Vagina (tissue), 2 donors: Measurements from ENCODE around the gene MYO3B.

Experiments
- CTCF ChIP-seq, 3 experiments: fragments of 450-650 bp in 2 of 3; fragments of 200-600 bp in 1 of 3; sonication (generic) in 1 of 3; IDR thresholded peaks; one replicate each; pipeline ENCODE4 v1.5.1; 2017 to 2019; ENCODE audit warnings: antibody characterized with exemption in 3 of 3, mild to moderate bottlenecking in 2 of 3, moderate library complexity in 2 of 3
- POLR2A ChIP-seq, 2 donors: fragments of 450-650 bp; IDR thresholded peaks; one replicate each; pipeline ENCODE4 v1.6.1; 2017; ENCODE audit warnings: antibody characterized with exemption in 2 of 2, mild to moderate bottlenecking in 2 of 2, moderate library complexity in 2 of 2
- POLR2AphosphoS5 ChIP-seq, 2 donors: sonication (generic); formaldehyde crosslinking; IDR thresholded peaks; one replicate each; pipeline ENCODE4 v1.9.0; 2017; ENCODE audit warnings: antibody characterized with exemption in 2 of 2, mild to moderate bottlenecking in 2 of 2, low read depth in 1 of 2; ENCODE audit not compliant: insufficient read depth in 1 of 2

DNA sequence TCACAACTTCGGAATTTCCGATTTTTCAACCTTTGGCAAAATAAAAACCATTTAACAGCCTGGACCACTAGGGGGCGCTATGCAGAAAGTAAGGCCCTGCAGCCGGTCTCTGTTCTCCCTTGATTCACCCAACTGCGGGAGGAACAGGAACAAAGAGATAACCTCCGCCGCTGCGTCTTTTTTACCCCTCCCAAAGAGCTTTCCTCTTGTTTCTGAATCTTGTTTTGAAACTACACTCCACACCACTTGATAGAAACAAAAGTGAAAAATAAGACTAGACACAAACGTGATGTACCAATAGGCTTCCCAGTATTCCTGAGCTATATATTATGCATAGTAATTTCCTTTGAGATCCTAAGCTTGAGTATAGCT, 231.2 kb downstream of the MYO3B start:
- TF ChIP-seq POLR2A (IDR thresholded peaks at IDR 0.05) (no peak), CTCF (IDR thresholded peaks at IDR 0.05) (peak; percentile 31 to 72 (median 71)), POLR2AphosphoS5 (IDR thresholded peaks at IDR 0.05; ENCODE audit: insufficient read depth in 1 of 2, low read depth in 1 of 2) (no peak)
